AG20443 (cell line): ENCODE data around the gene ARHGEF33.
A peak's percentile ranks its signal among the peaks of the same experiment; 100 is the strongest.

Experiments
- DNase-seq: peaks from one replicate; pipeline ENCODE4 v3.0.0; 2012; ENCODE audit warnings: low spot score, mixed read lengths

Gene ARHGEF33

DNA sequence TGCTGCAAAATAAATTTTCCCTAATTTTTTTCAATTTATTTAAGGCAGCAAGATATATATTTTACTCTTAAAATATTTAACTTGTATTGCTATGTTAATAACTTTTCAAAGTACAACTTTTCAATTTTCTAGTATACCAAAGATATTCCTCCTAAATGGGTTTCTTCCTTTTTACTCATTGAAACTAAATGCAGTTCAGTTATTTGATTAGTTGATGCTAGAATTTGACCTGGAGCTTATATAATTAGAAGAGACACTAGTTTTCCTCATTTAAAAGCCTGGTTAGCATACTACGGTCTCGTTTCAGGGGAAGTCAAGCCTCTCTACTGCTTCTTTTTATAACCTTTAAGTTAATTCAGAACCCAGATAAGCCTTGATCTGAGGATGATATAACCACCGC is at the start of gene ARHGEF33:
Gene ARHGEF33, plus strand, starts transcription at position 301 of the 400 bp plus-strand sequence. CDS start 29,573 bp downstream, outside the sequence.
- DNase-seq, result no peak

DNA sequence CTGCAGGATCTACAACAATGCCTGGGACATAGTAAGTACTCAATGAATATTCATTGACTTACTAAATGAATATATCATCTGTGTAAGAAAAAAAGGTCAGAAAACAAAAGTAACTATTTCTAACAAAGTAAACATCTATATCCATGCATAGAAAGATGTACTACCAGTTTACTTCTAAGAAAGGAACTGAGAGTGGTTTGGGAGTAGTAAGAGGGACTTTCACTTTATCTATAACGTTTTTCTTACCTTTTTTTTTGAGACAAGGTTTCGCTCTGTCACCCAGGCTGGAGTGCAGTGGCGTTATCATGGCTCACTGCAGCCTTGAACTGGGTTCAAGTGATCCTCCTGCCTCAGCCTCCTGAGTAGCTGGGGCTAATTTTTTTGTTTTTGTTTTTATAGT is 39.6 kb upstream of the ARHGEF33 start:
- no peak for DNase-seq

DNA sequence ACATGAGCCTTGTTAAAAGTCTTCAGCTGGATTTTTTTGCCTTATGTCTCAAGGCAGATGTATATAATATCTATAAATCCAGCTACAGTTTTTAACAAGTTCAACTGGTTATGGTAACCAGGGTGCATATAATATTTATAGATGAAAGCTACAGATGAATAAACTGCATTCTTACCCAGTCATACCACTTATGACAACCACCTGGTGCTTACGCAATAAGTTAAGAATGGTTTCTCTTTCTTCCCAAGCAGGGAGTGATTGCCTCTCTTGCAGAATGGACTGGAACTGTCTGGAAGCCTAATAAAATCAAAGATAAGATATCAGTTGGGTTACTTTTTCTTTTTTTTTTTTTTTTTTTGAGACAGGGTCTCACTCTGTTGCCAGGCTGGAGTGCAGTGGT is 33.5 kb upstream of the ARHGEF33 start:
- peak; percentile 18 for DNase-seq

DNA sequence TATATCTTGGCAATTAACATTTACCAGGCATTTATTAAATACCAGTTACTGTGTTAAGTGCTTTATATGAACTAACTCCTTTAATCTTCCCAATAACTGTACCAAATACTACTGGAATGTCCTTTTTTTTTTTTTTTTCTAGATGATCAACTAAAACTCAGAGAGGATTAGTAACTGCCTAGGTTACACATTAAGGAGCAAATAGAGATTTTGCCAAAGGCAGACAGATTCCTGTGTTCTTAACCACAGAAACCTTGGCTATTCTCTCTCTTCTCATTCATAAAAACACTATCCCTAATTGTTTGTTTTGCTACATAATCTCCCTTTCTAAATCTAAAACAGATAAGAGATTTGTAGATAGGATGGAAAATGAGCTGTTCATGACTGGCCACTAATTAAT is 27.2 kb upstream of the ARHGEF33 start:
- no peak for DNase-seq

DNA sequence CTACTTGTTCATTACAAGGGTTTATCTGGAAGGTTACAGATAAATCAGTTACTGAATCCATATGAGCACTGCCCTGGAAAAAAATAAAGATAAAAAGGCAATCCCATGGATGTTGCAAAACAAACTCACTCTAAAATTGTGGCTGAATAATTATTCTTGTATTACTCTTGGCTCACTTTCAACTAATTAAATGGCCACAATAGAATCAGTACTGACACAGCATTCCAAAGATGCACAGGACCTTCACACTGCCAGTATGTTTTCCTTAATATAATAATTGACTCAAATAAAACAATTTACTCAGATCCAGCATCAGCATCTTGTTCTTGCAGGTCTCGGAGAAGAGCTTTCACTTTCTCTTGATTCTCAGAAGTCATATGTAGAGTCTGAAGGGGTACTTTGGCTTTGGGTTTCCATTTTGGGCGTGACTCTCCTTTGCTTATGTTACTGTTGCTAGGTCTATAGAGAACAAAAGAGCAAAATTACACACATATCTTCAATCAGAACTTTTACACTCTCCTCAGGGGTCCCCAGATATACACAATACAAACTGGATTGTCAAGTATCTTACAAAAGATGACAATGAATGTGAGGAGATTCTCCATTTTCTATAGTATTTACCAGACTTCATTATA is 26.5 kb upstream of the ARHGEF33 start:
- no peak for DNase-seq

DNA sequence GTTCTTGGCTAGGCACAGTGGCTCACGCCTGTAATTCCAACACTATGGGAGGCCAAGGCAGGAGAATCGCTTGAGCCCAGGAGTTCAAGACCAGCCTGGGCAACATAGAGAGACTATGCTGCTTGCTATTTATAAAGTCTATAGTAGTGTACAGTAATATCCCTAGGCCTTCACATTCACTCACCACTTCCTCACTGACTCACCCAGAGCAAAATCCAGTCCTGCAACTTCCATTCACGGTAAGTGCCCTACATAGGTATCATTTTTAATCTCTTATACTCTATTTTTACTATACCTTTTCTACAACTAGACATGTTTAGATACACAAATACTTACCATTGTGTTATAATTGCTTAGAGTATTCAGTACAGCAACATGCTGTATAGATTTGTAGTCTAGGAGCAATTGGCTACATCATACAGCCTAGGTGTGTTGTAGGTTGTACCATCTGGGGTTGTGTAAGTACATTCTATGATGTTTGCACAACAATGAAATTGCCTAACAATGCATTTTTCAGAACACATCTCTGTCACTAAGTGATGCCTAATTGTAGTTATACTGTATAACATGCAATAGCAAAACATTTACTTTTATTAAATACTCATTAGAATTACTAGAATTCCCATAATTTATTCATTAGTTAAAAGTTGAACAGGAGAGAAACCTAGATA is 22.8 kb upstream of the ARHGEF33 start:
- DNase-seq, result no peak

DNA sequence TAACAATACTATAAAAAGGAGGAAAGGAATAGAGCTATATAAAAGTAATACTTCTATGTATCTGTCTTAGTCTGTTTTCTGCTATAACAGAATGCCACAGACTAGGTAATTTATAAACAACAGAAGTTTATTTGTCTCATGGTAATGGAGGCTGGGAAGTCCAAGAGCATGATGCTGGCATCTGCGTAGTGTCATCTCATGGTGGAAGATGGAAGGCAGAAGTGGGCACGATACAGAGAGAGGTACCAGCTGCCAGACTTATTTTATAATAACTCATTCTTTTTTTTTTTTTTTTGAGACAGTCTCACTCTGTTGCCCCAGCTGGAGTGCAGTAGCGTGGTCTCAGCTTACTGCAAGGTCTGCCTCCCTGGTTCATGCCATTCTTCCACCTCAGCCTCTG is 18.2 kb upstream of the ARHGEF33 start:
- no peak for DNase-seq

DNA sequence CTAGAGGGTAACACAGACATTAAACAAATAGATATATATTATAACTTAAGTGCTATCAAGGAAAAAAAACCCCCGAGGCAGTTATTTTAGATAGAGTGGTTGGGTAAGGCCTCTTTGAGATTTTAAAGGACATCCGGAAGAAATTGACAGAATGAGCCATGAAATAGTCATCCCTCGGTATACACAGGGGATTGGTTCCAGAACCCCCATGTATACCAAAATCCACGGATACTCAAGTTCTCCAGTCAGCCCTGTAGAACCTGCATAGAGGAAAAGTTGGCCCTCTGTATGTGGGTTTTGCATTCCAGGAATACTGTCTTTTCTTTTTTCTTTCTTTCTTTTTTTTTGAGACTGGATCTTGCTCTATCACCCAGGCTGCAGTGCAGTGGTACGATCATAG is 15.9 kb upstream of the ARHGEF33 start:
- DNase-seq, result no peak

DNA sequence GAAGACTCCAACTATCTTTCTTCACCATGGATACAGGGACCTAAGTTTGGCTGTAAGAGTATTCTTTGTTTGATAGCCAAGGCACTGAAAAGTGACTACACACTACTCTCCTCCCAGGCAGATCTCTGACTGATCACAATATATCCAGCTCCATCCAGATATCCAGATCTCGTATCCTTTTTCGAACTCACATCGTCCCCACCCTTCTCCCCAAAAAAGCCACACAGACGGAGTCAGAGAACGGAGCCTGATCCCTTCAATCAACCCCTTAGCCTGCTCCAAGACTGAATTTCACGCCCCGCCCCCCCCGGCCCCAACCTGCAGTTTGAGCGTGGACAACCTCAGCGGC is 14.5 kb upstream of the ARHGEF33 start:
- no peak for DNase-seq

DNA sequence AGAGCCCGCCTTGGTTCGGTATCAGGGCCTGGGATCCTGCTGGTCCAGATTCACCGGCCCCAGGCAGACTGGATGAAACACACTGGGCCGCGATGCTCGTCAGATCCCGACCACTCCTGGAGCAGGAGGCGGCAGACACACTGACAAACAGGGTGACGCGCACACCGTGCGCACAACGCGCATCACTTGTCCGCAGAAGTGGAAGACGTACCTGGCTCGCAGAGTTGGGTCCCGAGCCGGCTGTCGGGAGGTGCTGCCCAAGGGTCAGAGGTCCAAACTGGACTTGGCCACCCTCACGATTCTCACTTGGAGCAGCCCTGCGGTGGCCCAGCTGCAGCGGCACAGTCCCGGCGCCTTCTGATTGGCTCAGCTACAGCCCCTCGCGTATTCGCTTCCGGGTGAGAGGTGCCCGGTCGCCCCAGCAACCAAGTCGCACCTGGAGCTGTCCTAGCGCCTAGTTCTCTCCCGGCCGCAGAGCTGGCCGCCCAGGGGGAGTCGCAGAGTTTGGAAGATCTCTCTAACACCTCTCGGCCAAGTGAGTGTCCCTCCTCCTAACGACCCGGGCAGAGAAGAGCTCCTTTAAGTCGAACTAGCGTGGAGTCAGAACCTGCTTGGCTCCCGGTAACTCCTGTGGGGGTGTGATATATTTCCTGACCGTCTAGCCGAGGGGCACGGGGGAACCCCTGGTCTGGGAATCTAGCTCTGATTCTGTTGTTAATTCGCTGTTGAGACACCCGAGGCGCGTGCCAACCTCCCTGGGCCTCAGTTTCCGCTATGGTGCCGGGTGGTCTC is 13.9 kb upstream of the ARHGEF33 start, which contains the start of the genes DHX57 and MORN2:
Gene DHX57, minus strand, starts transcription at position 359 of the 792 bp plus-strand sequence. CDS start 7,529 bp downstream, outside the sequence.
Gene MORN2, plus strand, starts transcription at position 401 of the 792 bp plus-strand sequence.
- DNase-seq, result peak; percentile 98

DNA sequence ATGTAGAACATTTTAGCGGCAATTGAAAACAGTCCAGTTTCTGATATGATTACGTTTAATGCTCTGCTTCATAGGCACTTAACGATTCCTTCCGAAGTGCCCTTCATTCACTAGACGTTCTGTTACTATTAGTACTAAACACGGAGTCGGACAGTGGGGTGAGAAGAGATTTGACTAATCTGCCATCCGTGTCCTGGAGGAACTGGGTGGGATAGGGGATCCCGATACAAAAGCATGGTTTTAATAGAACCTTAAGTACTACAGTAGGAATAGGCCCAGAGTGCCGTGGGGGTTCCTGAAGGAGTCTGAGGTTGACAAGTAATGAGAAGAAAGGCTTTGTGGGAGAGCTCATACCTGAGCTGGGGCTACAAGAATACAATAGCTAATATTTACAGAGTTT is 13.3 kb upstream of the ARHGEF33 start:
- DNase-seq, result peak; percentile 12

DNA sequence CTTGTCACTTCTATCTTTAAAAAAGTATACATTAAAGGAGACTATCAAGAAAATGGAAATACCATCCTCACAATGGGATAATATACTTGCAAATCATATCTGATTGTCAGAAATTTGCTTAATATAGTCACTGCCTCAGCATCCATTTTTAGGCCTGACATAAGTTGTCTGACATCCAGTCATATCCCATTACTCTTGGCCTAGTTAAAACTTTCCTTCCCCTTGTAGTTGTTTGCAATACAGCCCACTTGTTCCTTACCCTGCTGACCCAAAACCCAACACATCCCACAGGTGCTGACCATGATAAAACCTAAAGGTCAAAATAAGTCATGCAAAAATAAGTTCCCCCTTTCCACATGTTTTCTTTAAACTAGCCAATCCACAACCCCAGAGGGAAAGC is 3.6 kb upstream of the ARHGEF33 start:
- no peak for DNase-seq

DNA sequence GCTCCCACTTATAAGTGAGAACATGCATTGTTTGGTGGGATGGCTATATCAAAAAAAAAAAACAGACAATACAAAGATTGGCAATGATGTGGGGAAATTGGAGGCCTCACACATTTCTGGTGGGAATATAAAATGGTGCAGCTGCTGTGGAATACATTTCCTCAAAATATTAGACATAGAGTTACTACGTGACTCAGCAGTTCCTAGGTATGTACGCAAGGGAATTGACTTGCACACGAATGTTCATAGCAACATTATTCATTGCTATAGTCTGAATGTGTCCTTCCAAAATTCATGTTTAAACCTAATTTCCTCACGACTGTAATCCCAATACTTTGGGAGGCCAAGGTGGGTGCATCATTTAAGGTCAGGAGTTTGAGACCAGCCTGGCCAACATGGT is 2.3 kb upstream of the ARHGEF33 start:
- no peak for DNase-seq

DNA sequence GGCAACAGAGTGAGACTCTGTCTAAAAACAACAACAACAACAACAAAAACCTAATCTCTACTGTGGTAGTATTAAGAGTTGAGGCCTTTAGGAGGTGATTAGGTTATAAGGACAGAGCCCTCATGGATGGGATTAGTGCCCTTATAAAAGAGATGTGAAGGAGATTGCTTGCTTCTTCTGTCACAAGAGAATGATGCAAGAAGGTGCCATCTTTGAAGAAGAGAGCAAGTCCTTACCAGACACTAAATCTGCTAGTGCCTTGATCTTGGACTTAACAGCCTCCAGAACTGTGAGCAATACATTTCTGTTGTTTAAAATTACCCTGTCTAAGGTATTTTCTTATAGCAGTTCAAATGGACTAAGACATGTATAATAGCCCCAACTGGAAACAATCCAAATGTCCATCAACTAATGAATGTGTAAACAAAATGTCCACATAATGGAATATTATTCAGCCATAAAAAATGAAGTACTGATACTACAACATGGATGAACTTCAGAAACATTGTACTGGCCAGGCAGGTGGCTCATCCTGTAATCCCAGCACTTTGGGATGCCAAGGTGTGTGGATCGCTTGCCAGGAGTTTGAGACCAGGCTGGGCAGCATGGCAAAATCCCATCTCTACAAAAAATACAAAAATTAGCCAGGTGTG is 1.6 kb upstream of the ARHGEF33 start:
- no peak for DNase-seq

DNA sequence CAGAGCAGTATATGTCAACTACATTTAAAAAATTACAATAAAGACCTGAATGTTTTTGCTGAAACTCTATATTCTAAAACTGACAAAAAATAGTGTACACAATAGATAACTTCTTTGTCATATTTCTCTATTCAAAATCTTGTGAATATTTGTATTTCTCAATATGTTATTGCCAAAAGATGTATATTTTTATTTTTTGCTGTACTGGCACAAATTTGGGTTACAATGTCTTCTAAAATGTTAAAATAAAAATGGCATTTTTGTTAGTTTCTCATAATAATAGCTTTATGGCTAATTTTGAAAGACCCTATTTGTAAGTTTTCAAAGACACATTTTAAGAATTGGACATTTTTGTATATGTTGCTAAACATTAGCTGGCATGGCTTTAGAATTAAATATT is 630 bp upstream of the ARHGEF33 start:
- no peak for DNase-seq

DNA sequence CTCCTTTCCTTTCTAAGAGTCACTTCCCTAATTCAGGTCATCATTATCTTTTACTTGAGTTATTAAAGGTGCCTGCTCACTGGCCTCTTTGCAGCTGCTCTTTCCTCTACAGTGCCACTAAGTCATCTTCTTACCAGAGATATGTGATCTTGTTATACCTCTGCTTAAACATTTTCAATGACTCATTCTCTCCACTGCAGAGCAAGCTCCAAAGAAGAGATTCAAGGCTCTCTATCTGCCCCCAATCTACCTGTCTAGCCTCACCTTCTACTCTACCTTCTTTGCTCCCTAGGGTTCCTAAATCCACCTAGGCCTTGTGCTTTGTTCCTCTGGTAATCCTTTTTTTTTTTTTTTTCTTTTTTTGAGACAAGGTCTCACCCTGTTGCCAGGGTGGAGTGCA is 3.1 kb downstream of the ARHGEF33 start:
- no peak for DNase-seq

DNA sequence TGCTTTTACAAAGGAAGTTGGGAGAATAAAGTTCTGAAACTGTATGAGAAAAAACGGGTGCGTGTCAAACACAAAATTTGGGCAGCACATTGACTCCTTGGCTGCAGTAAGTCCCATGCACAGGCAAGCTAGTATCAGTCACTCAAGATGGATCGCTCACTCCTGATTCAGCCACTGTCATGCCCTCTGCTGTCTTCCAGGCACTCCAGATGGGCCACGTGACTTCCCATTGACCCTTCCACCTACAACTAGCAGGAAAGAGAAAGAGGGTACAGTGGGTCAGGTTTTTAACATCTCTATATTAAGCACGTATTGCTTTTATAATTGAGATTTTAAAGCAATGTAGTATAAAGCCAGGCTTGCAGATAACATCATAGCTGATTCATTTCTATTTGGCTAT is 8.6 kb downstream of the ARHGEF33 start:
- no peak for DNase-seq

DNA sequence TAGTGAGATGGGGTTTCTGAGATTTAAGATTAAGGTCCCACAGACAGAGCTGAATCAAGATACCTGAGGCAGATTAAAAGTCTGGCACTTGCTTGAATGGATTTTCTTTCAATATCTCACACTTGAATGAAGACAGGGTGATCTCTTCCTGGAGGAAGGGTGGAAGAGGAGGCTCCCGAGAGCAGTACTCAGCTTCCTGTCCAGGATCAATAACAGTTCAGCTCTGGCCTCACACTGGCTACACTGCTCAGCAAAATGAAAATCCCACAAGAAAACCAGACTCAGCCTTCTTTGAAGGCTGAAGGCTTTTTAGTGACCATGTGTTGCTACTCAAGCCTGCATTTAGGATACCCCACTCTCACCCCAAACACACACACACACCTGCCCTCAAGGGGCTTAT is 11.1 kb downstream of the ARHGEF33 start:
- no peak for DNase-seq

DNA sequence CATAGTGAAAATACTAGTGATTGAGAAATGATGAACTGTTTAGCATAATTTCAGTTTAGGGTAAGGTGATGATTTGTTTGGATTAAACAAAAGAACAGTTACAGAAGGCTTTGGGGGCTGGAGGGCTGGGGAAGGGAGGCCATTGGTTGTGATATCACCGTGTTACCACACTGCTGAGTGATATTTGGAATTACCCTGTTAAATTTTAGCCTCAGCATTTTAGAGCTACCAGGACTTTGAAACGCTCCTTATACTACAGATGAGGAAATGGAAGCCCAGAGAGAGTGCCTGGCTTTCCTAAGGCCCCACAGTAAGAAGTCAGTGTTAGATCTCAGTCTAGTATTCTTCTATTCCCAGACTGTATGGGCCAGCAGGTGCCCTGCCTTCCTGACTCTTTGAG is 15.6 kb downstream of the ARHGEF33 start:
- no peak for DNase-seq

DNA sequence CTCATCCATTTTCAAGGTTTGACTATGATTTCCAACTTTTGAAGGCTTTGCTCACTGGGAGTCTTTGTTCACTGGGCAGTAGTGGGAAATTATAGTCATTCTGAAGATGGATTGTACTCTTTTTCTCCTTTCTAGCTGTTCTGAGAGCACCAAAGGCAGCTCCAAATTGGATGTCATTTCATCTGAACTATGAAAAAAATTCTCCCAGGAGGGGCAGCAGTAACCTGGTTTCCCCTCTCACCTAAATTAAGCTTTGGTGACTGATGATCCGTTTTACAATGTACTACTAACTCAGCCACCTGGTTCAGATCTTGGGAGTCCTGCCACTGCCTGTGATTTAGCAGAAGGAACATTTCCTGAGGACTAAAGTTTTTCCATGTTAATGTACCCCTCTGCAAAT is 17.6 kb downstream of the ARHGEF33 start:
- DNase-seq, result no peak

DNA sequence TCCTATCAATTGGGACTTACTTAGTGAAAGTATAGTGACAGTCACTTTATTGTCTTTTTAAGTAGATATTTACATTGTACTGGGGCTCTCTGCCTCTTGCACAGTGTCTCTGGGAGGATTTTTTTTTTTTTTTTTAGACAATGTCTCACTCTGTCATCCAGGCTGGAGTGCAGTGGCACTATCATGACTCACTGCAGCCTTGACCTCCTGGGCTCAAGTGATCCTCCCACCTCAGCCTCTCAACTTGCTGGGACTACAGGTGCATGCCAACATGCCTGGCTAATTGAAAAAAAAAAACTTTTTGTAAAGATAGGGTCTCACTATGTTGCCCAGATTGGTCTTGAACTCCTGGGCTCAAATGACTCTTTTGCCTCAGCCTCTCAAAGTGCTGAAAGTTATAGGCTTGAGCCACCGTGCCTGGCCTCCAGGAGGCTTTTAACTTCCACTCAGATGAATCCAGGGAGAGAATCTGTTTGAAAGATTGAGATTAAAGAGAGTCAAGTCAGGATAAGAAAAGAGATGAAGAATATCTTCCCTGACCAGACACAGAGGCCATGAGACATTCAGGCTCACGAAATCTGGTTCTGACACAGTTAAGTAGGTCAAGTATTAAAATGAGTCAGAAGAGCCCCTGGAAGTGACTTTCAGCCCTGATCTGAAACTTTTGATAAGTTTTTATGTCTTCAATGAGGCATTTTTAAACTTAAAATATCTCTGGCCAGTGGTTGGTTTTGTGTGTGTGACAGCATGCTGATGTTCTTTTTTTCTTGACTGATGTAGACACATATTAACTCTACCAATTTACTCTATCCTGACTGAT is 18.3 kb downstream of the ARHGEF33 start:
- DNase-seq, result peak; percentile 25

DNA sequence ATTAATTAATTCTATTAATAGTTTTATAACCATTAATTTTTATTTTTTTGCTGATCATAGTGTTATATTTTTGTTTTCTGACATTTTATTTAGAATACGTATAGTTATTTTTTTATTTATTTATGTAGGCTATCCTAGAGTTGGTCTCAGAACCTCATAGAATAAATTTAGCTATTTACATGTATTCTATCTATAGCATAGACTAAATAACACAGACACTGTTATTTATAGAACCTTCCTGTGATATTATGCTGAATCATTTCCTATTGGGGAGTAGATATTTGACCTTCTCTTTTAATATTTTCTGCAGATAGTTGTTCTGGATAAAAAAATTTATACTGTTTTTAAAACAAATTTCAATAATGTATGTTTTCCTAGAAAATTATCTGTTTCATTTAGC is 20.2 kb downstream of the ARHGEF33 start:
- no peak for DNase-seq
